Liver (tissue), 9 donors: ENCODE data around the gene TPPP. TPM values are rescaled to one million over a fixed set of nuclear protein-coding genes. Genes with fewer than 3 reads are reported as not detected.

Experiments used
- DNase-seq: peaks from one replicate; pipeline ENCODE4 v3.0.0-alpha.2; 2017; ENCODE audit warnings: low spot score
- H3K27ac ChIP-seq, 2 donors: one replicate each; pipeline ENCODE4 v1.7.0; 2013; ENCODE audit warnings: inconsistent platforms in 2 of 2, low read length in 2 of 2, control low read depth in 1 of 2, low read depth in 1 of 2, mild to moderate bottlenecking in 1 of 2
- H3K27me3 ChIP-seq, 4 donors: one replicate each; pipeline versions ENCODE4 v1.6.1 to v1.7.0; 2013; ENCODE audit warnings: low read length in 3 of 4, inconsistent platforms in 1 of 4, mild to moderate bottlenecking in 1 of 4, moderate library complexity in 1 of 4; ENCODE audit not compliant: control insufficient read depth in 4 of 4, insufficient read depth in 4 of 4
- H3K36me3 ChIP-seq, 4 donors: one replicate each; pipeline versions ENCODE4 v1.6.1 to v1.7.0; 2013; ENCODE audit warnings: low read length in 3 of 4, mild to moderate bottlenecking in 3 of 4, low read depth in 1 of 4, moderate library complexity in 1 of 4; ENCODE audit not compliant: control insufficient read depth in 4 of 4, insufficient read depth in 3 of 4
- H3K4me1 ChIP-seq, 4 donors: one replicate each; pipeline versions ENCODE4 v1.6.1 to v1.7.0; 2013; ENCODE audit warnings: low read length in 3 of 4, mild to moderate bottlenecking in 3 of 4, moderate library complexity in 1 of 4; ENCODE audit not compliant: control insufficient read depth in 4 of 4, insufficient read depth in 4 of 4
- H3K4me3 ChIP-seq, 3 donors: one replicate each; pipeline versions ENCODE4 v1.6.1 to v1.7.0; 2013; ENCODE audit warnings: low read length in 3 of 3, control low read depth in 1 of 3, low read depth in 1 of 3, mild to moderate bottlenecking in 1 of 3
- H3K9ac ChIP-seq, 2 donors: one replicate each; pipeline ENCODE4 v1.7.0; 2013; ENCODE audit warnings: low read length in 2 of 2, mild to moderate bottlenecking in 2 of 2, moderate library complexity in 2 of 2, control low read depth in 1 of 2, low read depth in 1 of 2
- H3K9me3 ChIP-seq, 4 donors: one replicate each; pipeline versions ENCODE4 v1.6.1 to v1.7.0; 2013; ENCODE audit warnings: low read length in 3 of 4; ENCODE audit not compliant: control insufficient read depth in 4 of 4
- ATF3 ChIP-seq: IDR thresholded peaks from 2 replicates; pipeline ENCODE4 v1.6.1; 2016; ENCODE audit warnings: antibody characterized with exemption
- CTCF ChIP-seq: fragments of 150-350 bp; IDR thresholded peaks from 2 replicates; pipeline ENCODE4 v1.5.1; 2017; ENCODE audit warnings: improper control_type of control experiment, low read depth, low read length; ENCODE audit not compliant: missing input control
- EGR1 ChIP-seq, 2 donors: IDR thresholded peaks; 2 replicates each; pipeline ENCODE4 v1.6.1; 2016 to 2018; ENCODE audit warnings: antibody characterized with exemption in 2 of 2, low read depth in 2 of 2
- FOXA1 ChIP-seq: IDR thresholded peaks from 2 replicates; pipeline ENCODE4 v1.6.1; 2016; ENCODE audit warnings: antibody characterized with exemption
- FOXA2 ChIP-seq: IDR thresholded peaks from 2 replicates; pipeline ENCODE4 v1.6.1; 2016; ENCODE audit warnings: antibody characterized with exemption
- GABPA ChIP-seq, 2 donors: IDR thresholded peaks in 1 of 2; conservative IDR thresholded peaks in 1 of 2; 2 replicates each; pipeline ENCODE4 v1.6.1; 2016; ENCODE audit warnings: antibody characterized with exemption in 2 of 2, mild to moderate bottlenecking in 1 of 2, moderate library complexity in 1 of 2
- HNF4A ChIP-seq, 2 donors: conservative IDR thresholded peaks; 2 replicates each; pipeline ENCODE4 v1.6.1; 2016; ENCODE audit warnings: antibody characterized with exemption in 2 of 2, mild to moderate bottlenecking in 2 of 2
- HNF4G ChIP-seq: IDR thresholded peaks from 2 replicates; pipeline ENCODE4 v1.6.1; 2016; ENCODE audit warnings: antibody characterized with exemption
- JUND ChIP-seq, 2 donors: IDR thresholded peaks; 2 replicates each; pipeline ENCODE4 v1.6.1; 2016; ENCODE audit warnings: antibody characterized with exemption in 2 of 2
- MAX ChIP-seq: IDR thresholded peaks from 2 replicates; pipeline ENCODE4 v1.6.1; 2016; ENCODE audit warnings: antibody characterized with exemption
- RAD21 ChIP-seq, 2 donors: IDR thresholded peaks; 2 replicates each; pipeline ENCODE4 v1.6.1; 2016; ENCODE audit warnings: antibody characterized with exemption in 2 of 2, mild to moderate bottlenecking in 2 of 2
- REST ChIP-seq: IDR thresholded peaks from 2 replicates; pipeline ENCODE4 v1.6.1; 2016; ENCODE audit warnings: antibody characterized with exemption, mild to moderate bottlenecking
- TAF1 ChIP-seq: conservative IDR thresholded peaks from 2 replicates; pipeline ENCODE4 v1.6.1; 2016; ENCODE audit warnings: antibody characterized with exemption, mild to moderate bottlenecking
- YY1 ChIP-seq: IDR thresholded peaks from 2 replicates; pipeline ENCODE4 v1.6.1; 2016; ENCODE audit warnings: antibody characterized with exemption, mild to moderate bottlenecking
- ZBTB33 ChIP-seq: IDR thresholded peaks from 2 replicates; pipeline ENCODE4 v1.6.1; 2016; ENCODE audit warnings: antibody characterized with exemption
- WGBS: extraction: QIAGEN DNeasy Blood & Tissue Kit; methylation state at CpG from one replicate; pipeline ENCODE4 v1.1.7; 2013; 5-methylcytosine and 5-hydroxymethylcytosine counted together
- polyA plus RNA-seq, 2 donors: library from polyadenylated mRNA; stranded (reverse) in 1 of 2; unstranded in 1 of 2; fragments of 200-250 nt in 1 of 2; fragments of >200 nt in 1 of 2; fragmentation: Nextera tagmentation in 1 of 2; extraction: Ambion mirVana in 1 of 2; gene quantifications; one replicate each; pipeline versions ENCODE4 v1.2.1 to v1.2.3, GENCODE V29; 2013 to 2015
- total RNA-seq, 2 donors: library from RNA; depleted of rRNA; stranded (reverse); fragments of >200 nt; gene quantifications; one replicate each; pipeline ENCODE4 v1.2.3, GENCODE V29; 2014
- donor health status: healthy.
- donor health status: healthy.
- donor health status: healthy.
- donor health status: healthy.
- donor health status: healthy.

TPPP gene
- total and polyA plus RNA-seq, 4 donors = 0.61 to 2.1 (median 0.80) TPM

GRCh38 chr5:652023-652515, 41.1 kb downstream of the TPPP start:
- no peaks in the 10 kb centered on the region for H3K4me1 ChIP-seq
- no peak for TF ChIP-seq HNF4G
- no peak for TF ChIP-seq JUND (IDR thresholded peaks at IDR 0.05)
- no peak overlapping the region for H3K9ac ChIP-seq
- no peaks in the 10 kb centered on the region for H3K9me3 ChIP-seq
- WGBS = 98% methylated on average over 8 of the region's 8 CpGs
- no peaks in the 10 kb centered on the region for H3K27me3 ChIP-seq
- no peak overlapping the region for H3K27ac ChIP-seq
- peaks cover 4 to 5% (median 4%) of the 10 kb centered on the region in 4 donors for H3K36me3 ChIP-seq
- DNase-seq = no peak
- no peak overlapping the region for H3K4me3 ChIP-seq

- Histone ChIP-seq H3K36me3 (peaks cover 4 to 10% (median 5%) of the 10 kb centered on the region in 4 donors), H3K4me1 (no peaks in the 10 kb centered on the region), H3K9me3 (no peaks in the 10 kb centered on the region), H3K27me3 (no peaks in the 10 kb centered on the region), H3K27ac (no peak overlapping the region), H3K9ac (no peak overlapping the region), H3K4me3 (no peak overlapping the region)
- no peak for TF ChIP-seq HNF4G
- no peak for TF ChIP-seq GABPA (IDR thresholded peaks at IDR 0.05 in 1 of 2, conservative IDR thresholded peaks at IDR 0.05 in 1 of 2)
- no peak for TF ChIP-seq EGR1 (IDR thresholded peaks at IDR 0.05; ENCODE audit: low read depth in 2 of 2)
- TF ChIP-seq ATF3 = no peak
- TF ChIP-seq RAD21 (IDR thresholded peaks at IDR 0.05) = no peak
- no peak for TF ChIP-seq MAX
- TF ChIP-seq REST = no peak
- no peak for TF ChIP-seq FOXA1
- no peak for TF ChIP-seq FOXA2
- TF ChIP-seq YY1 = no peak
- TF ChIP-seq CTCF = no peak
- no peak for TF ChIP-seq ZBTB33
- no peak for TF ChIP-seq TAF1
- no peak for TF ChIP-seq HNF4A (conservative IDR thresholded peaks at IDR 0.05)
- WGBS = 95% methylated on average over 16 of the region's 16 CpGs
- DNase-seq = no peak
Measured at GRCh38 chr5:651296-652022, 41.7 kb downstream of the TPPP start.
